Measurements from ENCODE around the gene IGFL4. TPM values are rescaled to one million over a fixed set of nuclear protein-coding genes. Genes with fewer than 3 reads are reported as not detected.

Gene IGFL4
- total and polyA plus RNA-seq, 8 donors, result 0.15 TPM; not detected in 7

GRCh38 chr19:46016426-46017094 is 24.2 kb downstream of the IGFL4 start:
- Histone ChIP-seq H3K4me3 (peak overlapping the region; percentile 53 to 91 (median 76)), H3K36me3 (peaks cover 0 to 20% (median 10%) of the 10 kb centered on the region in 4 donors), H3K27me3 (peaks cover 0 to 40% (median 21%) of the 10 kb centered on the region in 3 donors), H3K27ac (peak overlapping the region; percentile 29 to 62 (median 37)), H3K4me1 (peaks cover 27 to 37% (median 32%) of the 10 kb centered on the region in 4 donors), H3K9me3 (no peaks in the 10 kb centered on the region)
- TF ChIP-seq CTCF (IDR thresholded peaks at IDR 0.05) (peak in 5 of 7 experiments; percentile 34 to 90 (median 79)), POLR2AphosphoS5 (IDR thresholded peaks at IDR 0.05) (peak in 1 of 3 donors; percentile 35), POLR2A (IDR thresholded peaks at IDR 0.05) (no peak), EP300 (IDR thresholded peaks at IDR 0.05) (no peak)
- peak; percentile 85 to 96 for DNase-seq
- WGBS, 5 donors, result 0 to 1% (median 1%) methylated on average over 24 to 48 of the region's 48 CpGs
- intact Hi-C loops (cut with DNase I; ENCODE audit: low total_unique reads), result no loop called here

- peak overlapping the region; percentile 53 to 91 (median 76) for H3K4me3 ChIP-seq
- peaks cover 27 to 31% (median 29%) of the 10 kb centered on the region in 4 donors for H3K4me1 ChIP-seq
- peaks cover 0 to 38% (median 20%) of the 10 kb centered on the region in 3 donors for H3K27me3 ChIP-seq
- TF ChIP-seq POLR2AphosphoS5 (IDR thresholded peaks at IDR 0.05) (no peak), CTCF (IDR thresholded peaks at IDR 0.05) (no peak), EP300 (IDR thresholded peaks at IDR 0.05) (no peak), POLR2A (IDR thresholded peaks at IDR 0.05) (no peak)
- 2 to 8% (median 3%) methylated on average over 30 to 63 of the region's 63 CpGs for WGBS, 5 donors
- H3K36me3 ChIP-seq, result peaks cover 0 to 25% (median 12%) of the 10 kb centered on the region in 4 donors
- H3K27ac ChIP-seq, result peak overlapping the region in 4 of 5 donors; percentile 29 to 62 (median 44)
- no peaks in the 10 kb centered on the region for H3K9me3 ChIP-seq
- DNase-seq, result peak in 1 of 2 donors; percentile 63
- intact Hi-C loops (cut with DNase I; ENCODE audit: low total_unique reads), result no loop called here
Observed at GRCh38 chr19:46015687-46016425, 24.9 kb downstream of the IGFL4 start.

- WGBS, 5 donors, result 3 to 9% (median 7%) methylated on average over 38 to 74 of the region's 74 CpGs
- H3K27ac ChIP-seq, result peak overlapping the region in 2 of 5 donors; percentile 36 to 58
- DNase-seq, result peak; percentile 90
- peaks cover 0 to 25% (median 16%) of the 10 kb centered on the region in 4 donors for H3K36me3 ChIP-seq
- peaks cover 0 to 38% (median 20%) of the 10 kb centered on the region in 3 donors for H3K27me3 ChIP-seq
- peak overlapping the region; percentile 53 to 91 (median 76) for H3K4me3 ChIP-seq
- no peaks in the 10 kb centered on the region for H3K9me3 ChIP-seq
- H3K4me1 ChIP-seq, result peaks cover 27 to 31% (median 29%) of the 10 kb centered on the region in 4 donors
- intact Hi-C loops (cut with DNase I; ENCODE audit: low total_unique reads), result no loop called here
- no peak for TF ChIP-seq CTCF (IDR thresholded peaks at IDR 0.05)
- TF ChIP-seq POLR2AphosphoS5 (IDR thresholded peaks at IDR 0.05), result peak in 1 of 3 donors; percentile 60
- no peak for TF ChIP-seq POLR2A (IDR thresholded peaks at IDR 0.05)
- no peak for TF ChIP-seq EP300 (IDR thresholded peaks at IDR 0.05)
Observed at GRCh38 chr19:46014941-46015686, 25.7 kb downstream of the IGFL4 start.

- Histone ChIP-seq H3K4me1 (peaks cover 27 to 31% (median 30%) of the 10 kb centered on the region in 4 donors), H3K27me3 (peaks cover 0 to 38% (median 20%) of the 10 kb centered on the region in 3 donors), H3K27ac (peak overlapping the region in 2 of 5 donors; percentile 36 to 58), H3K4me3 (peak overlapping the region; percentile 53 to 91 (median 76)), H3K9me3 (no peaks in the 10 kb centered on the region), H3K36me3 (peaks cover 0 to 25% (median 16%) of the 10 kb centered on the region in 4 donors)
- intact Hi-C loops (cut with DNase I; ENCODE audit: low total_unique reads), result no loop called here
- WGBS, 5 donors, result 19 to 46% (median 34%) methylated on average over 8 of the region's 8 CpGs
- DNase-seq, result peak in 1 of 2 donors; percentile 36
- TF ChIP-seq POLR2A (IDR thresholded peaks at IDR 0.05) (no peak), CTCF (IDR thresholded peaks at IDR 0.05) (no peak)
Observed at GRCh38 chr19:46014534-46014933, 26.3 kb downstream of the IGFL4 start.

Data from stomach (tissue), 9 donors.